ENCODE measurements around the gene DHX32.
"Not testable (repeated sequence)": the region's sequence is repeated elsewhere in the genome, so short reads cannot be mapped to it uniquely, and the experiment has no call there.

The DHX32 gene

GRCh38 chr10:125881192-125881591 is at the start of gene DHX32:
TSS of gene DHX32 (minus strand) at chr10:125881292. CDS start at chr10:125880824, 468 bp downstream.
- no peak for DNase-seq (ENCODE audit: low read depth)

- DNase-seq (ENCODE audit: low read depth): no peak
Observed at GRCh38 chr10:125929618-125930017, 48.5 kb upstream of the DHX32 start.

- no peak for DNase-seq (ENCODE audit: low read depth)
Observed at GRCh38 chr10:125928928-125929585, 48.0 kb upstream of the DHX32 start.

- not testable (repeated sequence) for DNase-seq (ENCODE audit: low read depth)
Observed at GRCh38 chr10:125927265-125927664, 46.2 kb upstream of the DHX32 start.

- DNase-seq (ENCODE audit: low read depth): no peak
Observed at GRCh38 chr10:125926247-125926646, 45.2 kb upstream of the DHX32 start.

GRCh38 chr10:125925262-125925834 is 44.3 kb upstream of the DHX32 start:
- no peak for DNase-seq (ENCODE audit: low read depth)

- DNase-seq (ENCODE audit: low read depth): not testable (repeated sequence)
Observed at GRCh38 chr10:125921643-125922306, 40.7 kb upstream of the DHX32 start.

GRCh38 chr10:125917704-125918361 is 36.7 kb upstream of the DHX32 start:
- DNase-seq (ENCODE audit: low read depth): not testable (repeated sequence)

GRCh38 chr10:125916977-125917376 is 35.9 kb upstream of the DHX32 start:
- no peak for DNase-seq (ENCODE audit: low read depth)

GRCh38 chr10:125913277-125913676 is 32.2 kb upstream of the DHX32 start:
- not testable (repeated sequence) for DNase-seq (ENCODE audit: low read depth)

- no peak for DNase-seq (ENCODE audit: low read depth)
Observed at GRCh38 chr10:125911990-125912389, 30.9 kb upstream of the DHX32 start.

GRCh38 chr10:125911145-125911544 is 30.1 kb upstream of the DHX32 start:
- DNase-seq (ENCODE audit: low read depth): no peak

- DNase-seq (ENCODE audit: low read depth): not testable (repeated sequence)
Observed at GRCh38 chr10:125909491-125909890, 28.4 kb upstream of the DHX32 start.

- DNase-seq (ENCODE audit: low read depth): not testable (repeated sequence)
Observed at GRCh38 chr10:125908813-125909212, 27.7 kb upstream of the DHX32 start.

- not testable (repeated sequence) for DNase-seq (ENCODE audit: low read depth)
Observed at GRCh38 chr10:125907598-125907997, 26.5 kb upstream of the DHX32 start.

- not testable (repeated sequence) for DNase-seq (ENCODE audit: low read depth)
Observed at GRCh38 chr10:125905069-125905994, 24.2 kb upstream of the DHX32 start.

- peak; percentile 44 for DNase-seq (ENCODE audit: low read depth)
Observed at GRCh38 chr10:125903135-125903640, 22.1 kb upstream of the DHX32 start.

- DNase-seq (ENCODE audit: low read depth): peak; percentile 53
Observed at GRCh38 chr10:125900963-125901362, 19.9 kb upstream of the DHX32 start.

- not testable (repeated sequence) for DNase-seq (ENCODE audit: low read depth)
Observed at GRCh38 chr10:125897317-125897716, 16.2 kb upstream of the DHX32 start.

GRCh38 chr10:125896088-125896934 is 15.2 kb upstream of the DHX32 start, which contains the start of gene FANK1:
TSS of gene FANK1 (plus strand) at chr10:125896564. CDS start at chr10:125896643, 79 bp downstream.
- DNase-seq (ENCODE audit: low read depth): peak; percentile 75
